Stimulated activated CD4-positive, alpha-beta T cell treated with anti-CD3 and anti-CD28 coated beads, Interleukin-2, amount 100 ng/mL, for 4 hours (primary cell): ENCODE data around the gene RAB40B.
"Not testable (repeated sequence)": the region's sequence is repeated elsewhere in the genome, so short reads cannot be mapped to it uniquely, and the experiment has no call there.

Experiments
- DNase-seq: peaks from one replicate; pipeline ENCODE4 v3.0.0-alpha.2; 2020; ENCODE audit warnings: low read depth

The RAB40B gene

DNA sequence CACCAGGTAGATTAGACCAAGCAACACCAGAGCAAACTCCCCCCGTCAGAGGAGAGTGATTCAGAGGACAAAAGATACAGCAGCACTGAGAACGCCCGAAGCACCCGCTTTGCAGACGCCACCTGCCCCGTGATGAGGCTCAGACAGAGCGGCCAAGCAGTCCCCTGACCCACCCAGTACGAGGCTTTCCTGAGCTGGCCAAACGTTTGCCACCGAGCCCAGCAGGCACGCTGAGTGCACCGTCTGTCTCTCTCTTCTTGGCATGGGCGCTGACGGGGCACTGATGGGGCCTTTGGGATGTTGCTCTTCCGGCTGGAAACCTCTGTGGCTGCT, 30.9 kb downstream of the RAB40B start:
- DNase-seq, result no peak

DNA sequence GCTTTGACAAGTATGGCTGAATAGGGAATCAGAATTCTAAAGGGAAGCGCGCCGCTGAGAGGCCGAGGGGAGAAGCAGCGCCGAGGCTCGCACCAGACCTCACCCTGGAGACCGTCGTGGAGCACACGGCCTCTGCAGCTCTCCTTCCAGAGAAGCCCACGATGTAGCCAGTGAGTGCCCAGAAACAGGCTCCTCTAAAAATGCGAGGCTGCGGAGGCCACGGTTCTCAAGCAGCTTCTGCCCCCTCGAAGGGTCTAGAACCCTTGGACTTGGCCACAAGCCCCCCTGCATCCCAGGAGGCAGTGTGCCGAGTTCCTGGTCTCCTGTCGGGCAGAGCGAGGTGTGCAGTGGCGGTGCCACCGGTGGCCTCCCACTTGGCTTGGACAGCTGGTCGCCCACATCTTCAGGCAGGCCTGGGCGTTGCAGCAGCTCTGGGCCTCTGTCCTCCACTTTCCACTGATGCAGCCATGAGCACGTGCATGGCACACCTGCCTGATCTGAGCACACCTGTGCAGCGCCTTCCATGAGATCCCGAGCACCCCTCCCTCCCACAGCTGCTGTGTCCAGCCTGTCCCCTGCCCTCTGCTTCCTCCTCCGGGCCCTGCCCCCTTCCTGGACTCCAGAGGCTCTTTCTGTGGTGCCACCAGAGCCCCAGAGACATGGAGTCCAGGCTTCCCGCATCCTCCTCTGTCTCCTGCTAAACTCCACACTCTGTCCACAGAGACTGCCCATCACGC, 31.4 kb downstream of the RAB40B start:
- DNase-seq, result no peak

DNA sequence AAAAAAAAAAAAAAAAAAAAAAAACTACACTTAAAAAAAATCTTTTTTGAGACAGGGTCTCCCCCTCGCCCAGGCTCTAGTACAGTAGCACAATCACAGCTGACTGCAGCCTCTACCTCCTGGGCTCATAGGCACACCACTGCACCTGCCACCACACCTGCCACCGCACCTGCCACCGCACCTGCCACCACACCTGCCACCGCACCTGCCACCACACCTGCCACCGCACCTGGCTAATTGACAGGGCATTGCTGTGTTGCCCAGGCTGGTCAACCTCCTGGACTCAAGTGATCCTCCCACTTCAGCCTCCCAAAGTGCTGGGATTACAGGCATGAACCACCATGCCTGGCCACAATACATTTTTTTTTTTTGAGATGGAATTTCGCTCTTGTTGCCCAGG, 32.6 kb downstream of the RAB40B start:
- no peak for DNase-seq

DNA sequence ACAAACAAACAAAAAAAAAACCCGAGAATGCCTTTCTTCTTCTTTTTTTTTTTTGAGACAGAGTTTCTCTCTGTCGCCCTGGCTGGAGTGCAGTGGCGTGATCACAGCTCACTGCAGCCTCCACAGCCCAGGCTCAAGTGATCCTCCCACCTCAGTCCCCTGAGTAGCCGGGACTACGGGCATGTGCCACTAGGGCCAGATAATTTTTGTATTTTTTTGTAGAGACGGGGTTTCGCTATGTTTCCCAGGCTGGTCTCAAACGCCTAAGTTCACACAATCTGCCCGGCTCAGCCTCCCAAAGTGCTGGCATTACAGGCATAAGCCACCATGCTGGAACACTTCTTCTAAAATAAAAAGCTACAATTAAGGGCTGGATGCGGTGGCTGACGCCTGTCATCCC, 33.3 kb downstream of the RAB40B start:
- no peak for DNase-seq

DNA sequence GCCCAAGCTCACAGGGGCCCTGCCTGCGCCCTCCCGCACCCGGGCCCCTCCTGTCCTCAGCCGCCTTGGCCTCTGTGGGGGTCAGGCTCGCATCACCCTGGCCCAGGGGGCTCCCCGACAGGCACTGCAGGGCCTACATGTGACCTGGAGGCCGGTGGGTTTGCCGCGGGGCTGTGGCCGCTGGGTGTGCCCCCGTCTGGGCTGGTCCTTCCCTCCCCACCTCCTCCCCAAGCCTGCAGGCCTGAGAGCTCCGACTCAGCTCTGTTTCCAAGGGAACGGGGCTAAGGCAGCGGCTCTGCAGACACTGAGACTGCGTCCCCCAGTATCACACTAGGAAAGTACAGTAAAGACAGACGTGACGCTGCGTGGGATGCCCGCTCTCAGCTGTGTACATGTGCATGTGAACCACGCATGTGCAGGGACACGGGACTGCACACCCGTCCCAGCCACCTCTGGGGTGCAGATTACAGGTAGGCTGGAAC, 33.8 kb downstream of the RAB40B start:
- no peak for DNase-seq

DNA sequence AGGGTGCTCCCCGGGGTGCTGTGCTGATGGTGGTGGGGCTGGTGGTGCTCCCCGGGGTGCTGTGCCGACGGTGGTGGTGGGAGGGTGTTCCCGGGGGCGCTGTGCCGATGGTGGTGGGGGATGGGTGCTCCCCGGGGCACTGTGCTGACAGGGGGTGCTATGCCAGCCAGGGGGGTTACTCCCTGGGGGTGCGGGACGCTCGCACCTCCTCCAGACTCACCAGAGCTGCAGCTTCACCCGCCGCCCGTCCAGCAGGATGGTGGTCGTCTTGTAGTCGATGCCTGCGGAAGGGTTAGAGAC, 34.3 kb downstream of the RAB40B start:
- DNase-seq, result no peak

DNA sequence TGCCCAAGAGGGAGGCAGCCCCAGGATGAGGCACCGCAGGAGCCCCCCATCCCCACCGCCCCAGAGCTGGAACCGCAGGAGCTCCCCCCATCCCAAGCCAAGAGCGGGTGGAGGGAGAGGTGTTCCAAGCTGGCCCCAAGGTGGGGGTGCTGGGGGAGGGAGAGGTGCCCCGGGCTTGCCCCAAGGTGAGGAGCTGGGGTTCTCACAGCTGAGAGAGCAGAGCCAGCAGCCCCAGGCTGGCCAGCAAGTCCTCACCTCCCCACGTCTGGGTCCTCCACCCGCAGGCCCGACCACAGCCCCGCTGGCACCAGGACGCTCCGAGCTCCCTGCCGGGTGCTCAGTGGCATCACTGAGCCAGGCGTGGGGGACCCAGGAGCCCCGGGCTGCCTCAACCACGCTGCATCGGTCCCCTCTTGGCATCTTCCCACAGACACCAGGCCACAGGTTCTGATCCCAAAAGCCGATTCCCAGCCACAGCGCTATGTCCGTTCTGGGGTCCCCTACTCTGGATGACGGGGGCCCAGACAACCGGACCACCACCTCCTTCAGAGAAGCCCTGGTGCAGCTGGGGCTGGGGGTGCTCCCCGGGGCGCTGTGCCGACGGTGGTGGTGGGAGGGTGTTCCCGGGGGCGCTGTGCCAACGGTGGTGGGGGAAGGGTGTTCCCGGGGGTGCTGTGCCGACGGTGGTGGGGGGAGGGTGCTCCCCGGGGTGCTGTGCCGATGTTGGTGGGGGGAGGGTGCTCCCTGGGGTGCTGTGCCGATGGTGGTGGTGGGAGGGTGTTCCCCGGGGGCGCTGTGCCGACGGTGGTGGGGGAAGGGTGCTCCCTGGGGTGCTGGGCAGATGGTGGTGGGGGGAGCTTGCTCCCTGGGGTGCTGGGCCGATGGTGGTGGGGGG, 34.9 kb downstream of the RAB40B start:
- no peak for DNase-seq

DNA sequence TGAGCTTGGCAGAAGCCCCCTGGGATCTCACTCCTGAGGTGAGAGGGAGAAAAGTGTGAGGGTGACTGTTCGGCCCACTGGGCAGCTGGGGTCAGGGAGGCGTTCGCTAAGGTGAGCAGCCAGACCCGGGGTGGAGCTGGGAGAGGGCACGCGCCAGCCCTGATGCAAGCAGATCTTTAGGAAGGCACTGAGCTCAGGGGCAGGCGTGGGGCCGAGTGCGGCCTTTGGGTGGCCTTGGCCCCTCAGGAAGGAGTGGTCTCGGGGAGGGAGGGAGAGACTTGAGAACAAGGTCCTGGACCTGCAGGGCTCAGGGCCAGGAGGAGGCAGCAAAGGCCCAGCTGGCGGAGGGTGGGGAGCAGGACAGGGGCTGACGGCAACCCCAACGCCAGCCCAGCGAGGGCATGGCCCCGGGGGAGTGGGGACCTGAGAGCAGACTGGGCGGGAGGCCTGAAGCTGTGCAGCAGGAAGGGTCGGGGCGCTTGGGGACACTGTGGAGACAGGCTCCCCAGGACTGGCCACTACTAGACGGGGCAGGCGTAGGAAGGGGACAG, 35.7 kb downstream of the RAB40B start:
- no peak for DNase-seq

DNA sequence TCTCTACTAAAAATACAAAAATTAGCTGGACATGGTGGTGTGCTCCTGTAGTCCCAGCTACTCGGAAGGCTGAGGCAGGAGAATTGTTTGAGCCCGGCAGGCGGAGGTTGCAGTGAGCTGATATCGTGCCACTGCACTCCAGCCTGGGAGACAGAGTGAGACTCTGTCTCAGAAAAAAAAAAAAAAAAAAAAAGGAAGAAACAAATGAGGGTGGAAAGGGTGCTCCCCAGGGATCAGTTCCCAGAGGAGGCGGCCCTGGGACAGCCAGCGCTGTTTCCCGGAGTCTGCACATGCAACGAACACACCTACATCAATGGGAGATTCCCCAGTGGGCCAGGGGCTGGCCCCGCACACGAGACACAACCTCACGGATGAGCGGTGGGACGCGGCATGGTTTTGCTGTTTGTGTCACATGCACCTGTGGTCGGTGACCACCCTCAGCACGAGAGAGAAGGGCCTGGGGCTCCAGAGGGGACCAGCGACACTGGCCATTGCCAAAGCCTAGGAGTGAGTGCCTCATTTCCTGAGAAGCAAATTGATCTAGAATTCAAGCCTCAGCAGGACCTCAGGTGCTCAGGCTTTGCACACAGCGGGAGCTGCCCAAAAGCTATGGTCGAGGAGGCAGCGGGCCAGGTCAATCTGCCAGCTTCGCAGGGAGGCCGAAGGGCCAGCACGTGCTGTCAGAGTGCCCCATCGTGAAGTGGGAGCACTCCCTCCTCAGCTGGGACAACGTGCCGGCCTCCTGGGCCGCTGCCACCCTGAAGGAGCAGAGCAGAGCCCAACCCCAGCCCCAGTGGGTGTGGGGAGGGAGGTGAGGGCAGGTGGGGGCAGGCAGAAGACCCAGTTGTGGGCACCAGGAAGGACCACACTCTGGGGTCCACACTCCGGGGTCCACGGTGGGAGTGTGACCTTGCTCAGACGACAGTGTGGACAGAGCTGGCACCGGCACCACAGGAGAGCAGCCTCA, 36.5 kb downstream of the RAB40B start:
- DNase-seq, result no peak

DNA sequence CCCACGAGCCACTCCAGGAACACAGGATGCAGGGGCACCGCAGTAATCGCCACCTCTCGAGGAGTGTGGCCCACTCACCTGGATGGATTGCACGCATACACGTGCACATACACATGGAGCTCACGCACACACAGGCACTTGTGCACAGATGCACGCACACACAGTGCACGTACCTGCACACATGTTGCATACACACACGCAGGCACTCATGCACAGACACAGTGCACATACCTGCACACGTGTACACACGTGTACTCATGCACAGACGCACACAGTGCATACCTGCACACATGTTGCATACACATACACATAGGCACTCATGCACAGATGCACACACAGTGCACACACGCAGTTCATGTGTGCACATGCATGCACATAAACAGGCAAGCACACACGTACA, 38.6 kb downstream of the RAB40B start:
- no peak for DNase-seq

DNA sequence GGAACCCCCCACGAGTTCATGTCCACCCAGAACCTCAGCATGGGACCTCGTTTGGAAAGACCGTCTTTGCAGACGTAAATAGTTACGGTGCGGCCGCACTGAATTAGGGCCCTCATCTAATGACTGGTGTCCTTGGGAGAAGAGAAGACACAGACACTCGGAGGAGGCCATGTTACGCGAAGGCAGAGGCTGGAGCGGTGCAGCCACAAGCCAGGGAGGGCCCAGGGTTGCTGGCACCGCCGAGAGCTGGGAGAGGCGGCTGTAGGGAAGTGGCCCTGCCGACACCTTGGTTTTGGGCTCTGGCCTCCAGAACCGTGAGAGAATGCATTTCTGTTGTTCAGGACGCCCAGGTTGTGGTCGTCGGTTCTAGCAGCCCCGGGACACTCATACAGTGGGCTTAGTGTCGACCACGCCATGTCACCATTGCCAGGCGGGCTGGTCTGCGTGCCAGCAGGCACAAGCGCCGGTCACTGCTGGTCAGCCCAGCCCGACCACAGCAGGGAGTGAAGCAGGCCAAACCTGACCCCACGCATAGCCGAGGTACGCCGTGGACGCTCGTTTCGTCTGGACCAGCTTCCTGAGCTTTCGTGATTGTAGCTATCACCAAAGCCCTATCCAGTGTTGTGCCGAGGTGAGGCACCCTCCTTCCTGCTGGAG, 39.6 kb downstream of the RAB40B start:
- DNase-seq, result no peak

DNA sequence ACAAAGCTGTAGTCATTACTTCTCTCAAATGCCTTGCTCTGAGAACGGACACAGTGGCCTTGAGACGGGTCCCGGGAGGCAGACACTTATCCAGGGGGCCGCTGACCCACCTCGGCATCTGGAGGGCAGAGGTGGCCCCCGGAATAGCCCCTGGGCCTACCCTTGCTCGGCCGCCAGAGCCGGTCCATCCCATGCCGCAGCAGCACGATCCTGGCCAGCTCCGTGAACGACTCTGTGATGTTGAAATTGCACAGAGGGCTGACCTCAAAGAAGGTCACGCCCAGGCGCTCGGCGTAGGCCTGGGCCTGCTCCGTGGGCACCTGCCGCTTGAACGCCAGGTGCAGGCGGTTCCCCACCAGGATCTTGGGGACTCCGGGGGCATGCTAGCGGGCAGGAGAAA, 40.2 kb downstream of the RAB40B start:
- DNase-seq, result no peak

DNA sequence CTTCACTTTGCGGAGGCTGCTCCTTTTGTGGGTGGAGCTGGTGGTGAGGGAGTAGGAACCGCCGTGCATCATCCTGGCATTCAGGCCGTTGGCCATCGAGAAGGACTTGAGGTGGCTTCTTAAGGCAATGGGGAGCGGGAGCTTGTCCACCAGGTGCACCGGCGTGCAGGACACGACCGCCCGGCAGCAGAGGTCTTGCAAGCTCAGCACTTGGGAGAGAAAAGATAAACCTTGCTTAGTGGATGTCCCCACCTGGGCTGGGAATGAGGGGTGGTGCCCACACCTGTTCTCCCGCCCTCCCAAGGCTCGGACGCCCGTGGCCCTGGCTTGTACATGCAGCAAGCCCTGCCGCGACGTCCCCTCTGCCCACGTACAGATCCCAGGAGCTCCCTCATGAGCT, 40.6 kb downstream of the RAB40B start:
- DNase-seq, result no peak

DNA sequence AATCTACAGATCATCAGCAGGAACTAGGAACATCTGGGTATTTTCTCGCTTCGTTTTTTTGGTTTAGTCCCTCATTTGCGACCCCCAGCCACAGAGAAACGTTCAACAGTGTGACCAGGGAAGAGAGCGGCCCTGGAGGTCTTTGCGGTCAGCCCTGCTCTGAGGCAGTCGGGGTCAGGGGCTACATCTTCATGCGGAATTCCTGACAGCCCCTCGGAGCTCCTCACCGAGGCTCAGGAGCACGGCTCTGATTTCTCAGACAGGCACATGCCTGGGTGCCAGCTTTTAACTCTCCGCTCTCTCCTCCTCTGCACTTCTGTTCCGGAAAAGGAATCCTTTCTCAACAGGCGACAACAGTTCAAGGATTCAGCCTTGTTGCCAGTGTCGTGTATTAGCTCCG, 42.2 kb downstream of the RAB40B start:
- no peak for DNase-seq

DNA sequence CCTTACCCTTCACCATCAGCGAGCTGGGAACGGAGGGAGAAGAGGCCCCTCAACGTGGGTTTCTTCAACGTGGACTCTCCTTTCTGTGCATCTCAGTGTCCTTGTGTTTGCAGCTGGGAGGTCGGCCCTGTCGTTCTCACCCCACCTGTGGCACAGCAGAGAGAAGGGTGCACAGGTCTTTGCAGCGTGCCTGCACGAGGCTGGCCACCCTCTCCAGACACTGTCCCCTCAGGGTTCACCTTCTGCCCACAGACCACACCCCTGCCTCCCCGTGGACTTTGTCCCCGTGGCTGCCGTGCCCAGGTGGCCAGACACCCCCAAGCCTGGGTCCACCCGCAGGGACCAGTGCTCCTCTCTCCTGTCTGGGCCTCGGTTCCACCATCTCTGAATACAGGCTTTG, 43.0 kb downstream of the RAB40B start:
- no peak for DNase-seq

DNA sequence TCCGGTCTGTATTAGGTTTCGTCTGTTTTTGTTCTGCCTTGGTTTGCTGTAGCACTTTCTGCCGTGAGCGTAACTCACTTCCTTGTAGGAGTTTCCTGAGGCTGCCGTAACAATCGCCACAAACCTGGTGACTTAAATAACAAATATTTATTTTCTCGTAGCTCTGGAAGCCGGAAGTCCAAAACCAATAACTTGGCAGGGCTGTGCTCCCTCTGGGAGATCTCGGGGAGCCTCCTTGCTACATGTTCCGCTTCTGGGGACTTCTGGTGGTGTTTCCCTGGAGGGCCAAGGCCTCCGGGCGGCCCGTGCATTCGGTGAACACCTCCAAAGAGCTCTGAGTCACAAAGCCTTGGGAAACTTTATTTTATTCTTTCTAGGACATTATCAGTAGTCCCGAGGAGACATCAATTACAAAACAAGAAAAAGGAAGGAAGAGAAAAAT, 43.4 kb downstream of the RAB40B start:
- DNase-seq, result no peak

DNA sequence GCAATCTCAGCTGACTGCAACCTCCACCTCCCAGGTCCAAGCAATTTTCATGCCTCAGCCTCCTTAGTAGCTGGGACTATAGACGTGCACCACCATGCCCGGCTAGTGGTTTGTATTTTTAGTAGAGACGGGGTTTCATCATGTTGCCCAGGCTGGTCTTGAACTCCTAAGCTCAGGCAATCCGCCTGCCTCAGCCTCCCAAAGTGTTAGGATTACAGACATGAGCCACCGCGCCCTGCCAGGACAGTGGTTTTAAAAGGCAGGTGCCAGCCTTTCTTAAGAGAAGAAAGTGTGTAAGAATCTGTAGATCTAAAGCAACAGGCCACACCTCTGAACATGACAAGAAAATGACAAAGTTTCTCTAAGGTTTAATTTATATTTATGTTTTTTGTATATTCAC, 43.9 kb downstream of the RAB40B start:
- DNase-seq, result not testable (repeated sequence)

DNA sequence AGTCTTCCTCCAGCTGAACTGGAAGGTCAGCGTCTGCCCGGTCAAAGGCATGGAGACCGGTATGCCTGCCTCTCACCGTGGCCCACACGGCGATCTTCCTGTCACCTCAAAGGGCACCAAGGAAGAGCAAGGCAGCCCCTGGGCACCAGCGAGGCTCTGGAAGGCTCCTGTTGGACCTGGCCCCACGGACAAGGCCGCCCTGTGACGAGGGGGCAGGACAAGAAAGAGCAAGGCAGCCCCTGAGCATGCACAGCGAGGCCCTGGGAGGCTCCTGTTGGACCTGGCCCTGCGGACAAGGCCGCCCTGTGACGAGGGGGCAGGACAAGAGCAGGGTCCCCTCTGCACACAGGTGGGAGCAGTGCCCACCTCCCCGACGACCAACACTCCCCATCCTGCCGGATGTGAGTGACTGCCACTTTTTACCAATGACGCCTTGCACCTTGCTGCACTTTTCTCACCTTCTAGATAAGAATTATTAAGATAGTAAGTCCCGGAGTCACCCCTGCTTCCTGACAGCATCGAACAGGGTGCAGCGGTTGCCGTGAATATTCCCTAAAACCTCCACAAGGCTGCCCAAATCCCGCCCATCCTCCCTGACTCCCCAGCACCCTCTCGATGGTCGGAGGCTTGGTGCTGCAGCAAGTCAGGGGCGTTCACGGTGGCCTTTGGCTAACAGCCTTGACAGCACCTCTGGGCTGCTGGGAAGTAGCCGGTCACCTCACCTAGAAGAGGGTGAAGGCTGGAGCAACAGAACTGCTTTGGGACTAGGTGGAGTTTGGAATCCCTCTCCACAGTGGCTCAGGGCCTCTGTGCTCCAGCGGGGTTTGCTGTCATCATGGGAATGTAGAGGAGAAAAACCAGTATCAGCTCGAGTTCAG, 44.6 kb downstream of the RAB40B start:
- DNase-seq, result no peak

DNA sequence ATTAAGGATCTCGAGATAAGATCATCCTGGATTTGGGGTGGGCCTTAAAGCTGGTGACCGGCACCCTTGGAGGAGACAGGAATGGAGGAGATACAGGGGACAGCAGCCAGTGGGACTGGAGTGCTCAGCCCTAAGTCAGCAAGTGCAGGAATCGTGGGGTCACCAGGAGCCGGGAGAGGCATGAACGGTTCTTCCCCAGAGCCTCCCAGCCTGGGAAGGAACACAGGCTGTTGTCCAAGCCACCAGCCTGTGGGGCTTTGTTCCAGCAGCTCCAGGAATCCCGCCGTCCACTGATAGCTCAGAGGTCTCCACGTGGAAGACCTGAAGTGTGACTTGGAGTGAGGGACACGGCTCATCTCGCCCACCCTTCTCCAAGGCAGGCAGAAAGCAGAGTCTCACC, 47.8 kb downstream of the RAB40B start:
- no peak for DNase-seq

DNA sequence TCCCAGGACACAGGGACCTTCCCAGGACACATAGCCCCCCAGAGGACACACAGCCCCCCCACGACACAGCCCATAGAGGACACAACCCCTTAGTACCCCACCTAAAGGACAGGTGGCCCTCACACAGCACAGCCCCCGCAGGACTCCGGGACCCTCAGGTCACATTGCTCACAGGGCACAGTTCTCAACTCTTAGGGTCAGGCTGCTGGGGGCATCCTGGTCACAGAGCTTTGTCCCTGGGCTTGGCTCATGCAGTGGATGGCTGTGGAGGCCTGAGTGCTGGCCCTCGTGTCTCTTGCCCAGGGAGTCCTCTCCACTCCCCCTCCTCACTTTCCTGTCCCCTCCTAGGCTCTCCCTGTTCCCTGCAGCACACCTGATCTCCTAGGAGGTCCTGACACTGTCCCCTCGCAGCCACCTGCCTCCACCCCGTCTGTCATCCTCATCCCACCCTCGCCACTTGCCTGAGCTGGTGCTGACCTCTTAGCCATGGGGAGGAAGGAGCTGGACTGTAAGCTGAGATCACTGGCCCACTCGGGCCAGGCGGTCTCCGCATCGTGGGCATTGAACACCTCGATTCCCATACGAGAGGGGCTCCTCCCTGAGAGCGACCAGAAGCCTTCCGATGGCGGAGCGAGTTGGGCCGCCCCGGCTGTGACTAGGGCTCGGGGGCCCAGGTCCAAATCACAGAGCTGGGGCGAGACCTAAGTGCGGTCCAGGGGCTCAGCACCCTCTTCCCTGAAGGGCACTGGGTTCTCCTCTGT, 48.8 kb downstream of the RAB40B start:
- no peak for DNase-seq
